Skin of body (tissue), 2 donors: Measurements from ENCODE around the gene HELT. TPM values are rescaled to one million over a fixed set of nuclear protein-coding genes. Genes with fewer than 3 reads are reported as not detected.
"Not testable (repeated sequence)": the region's sequence is repeated elsewhere in the genome, so short reads cannot be mapped to it uniquely, and the experiment has no call there.

Source experiments
- DNase-seq: peaks from one replicate; lab custom pipeline; 2025; lab: John Stamatoyannopoulos, UW
- total RNA-seq: library from RNA; depleted of rRNA; stranded (reverse); fragments of >200 nt; gene quantifications from one replicate; pipeline ENCODE4 v1.2.3, GENCODE V29; 2014

HELT gene
- 0.30 TPM for total RNA-seq

DNA sequence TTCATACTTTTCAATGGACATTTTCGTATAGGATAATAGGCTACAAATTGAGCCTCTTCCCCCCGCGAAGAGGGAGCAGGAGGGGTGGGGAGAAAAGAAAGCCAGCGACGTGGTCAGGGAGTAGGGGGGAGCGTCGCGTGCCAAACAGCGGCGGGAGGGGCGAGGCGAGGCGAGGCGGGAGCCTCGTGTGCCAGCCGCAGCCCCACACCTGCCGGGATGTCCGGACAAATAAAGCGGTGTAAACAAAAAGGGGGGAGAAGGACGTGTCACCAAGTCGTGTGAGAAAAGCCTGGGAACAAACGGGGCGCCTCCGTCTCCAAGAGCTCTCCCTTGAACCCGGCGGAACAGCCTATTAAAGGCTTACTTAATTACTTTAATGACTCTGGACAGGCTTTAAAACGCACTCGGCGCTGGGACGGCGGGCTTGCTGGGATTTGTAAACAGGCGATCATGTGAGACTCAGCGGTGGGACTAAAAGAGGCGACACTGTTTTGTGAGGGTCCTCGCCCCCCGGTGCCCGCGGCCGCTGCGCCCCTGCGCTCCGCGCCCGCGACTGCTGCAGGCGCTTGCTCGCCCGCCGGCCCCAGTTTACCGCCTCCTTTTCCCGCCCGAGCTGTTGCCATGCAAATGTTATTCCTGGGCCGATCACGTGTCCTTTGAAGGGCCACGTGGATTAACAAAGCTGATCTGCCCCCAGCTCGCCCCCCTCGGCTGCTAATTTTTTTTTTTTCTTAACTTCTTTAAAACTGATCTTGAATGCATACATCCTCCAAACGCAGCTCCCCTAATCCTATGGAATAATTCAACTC is at the start of gene HELT:
Gene HELT, plus strand, starts transcription at position 527 of the 809 bp plus-strand sequence. CDS start 439 bp downstream, outside the sequence.
- DNase-seq, result no peak

DNA sequence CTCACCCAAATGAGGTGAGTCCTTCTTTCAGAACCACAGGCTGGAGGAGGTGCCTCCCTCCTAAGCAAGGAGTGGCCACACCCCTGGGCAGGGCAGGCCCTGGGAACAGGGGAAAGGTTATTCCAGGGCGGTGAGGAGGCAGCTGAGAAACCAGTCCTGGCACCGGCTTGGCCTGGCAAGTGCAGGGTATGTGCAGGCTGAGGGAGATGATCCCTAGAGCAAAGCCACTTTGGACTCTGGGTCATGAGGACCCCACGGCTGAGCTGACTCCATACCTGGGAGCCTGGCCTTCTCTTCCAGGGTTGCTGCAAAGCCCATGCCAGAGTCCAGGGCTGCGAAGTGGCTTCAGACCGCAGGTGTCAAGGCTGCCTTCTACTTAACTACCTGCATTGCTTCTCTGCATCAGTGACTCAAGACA is 49.5 kb upstream of the HELT start:
- DNase-seq, result no peak

GRCh38 chr4:184969610-184970009 is 48.7 kb upstream of the HELT start:
- DNase-seq, result no peak

- no peak for DNase-seq
These were observed 45.3 kb upstream of the HELT start for GRCh38 chr4:184972991-184973390.

DNA sequence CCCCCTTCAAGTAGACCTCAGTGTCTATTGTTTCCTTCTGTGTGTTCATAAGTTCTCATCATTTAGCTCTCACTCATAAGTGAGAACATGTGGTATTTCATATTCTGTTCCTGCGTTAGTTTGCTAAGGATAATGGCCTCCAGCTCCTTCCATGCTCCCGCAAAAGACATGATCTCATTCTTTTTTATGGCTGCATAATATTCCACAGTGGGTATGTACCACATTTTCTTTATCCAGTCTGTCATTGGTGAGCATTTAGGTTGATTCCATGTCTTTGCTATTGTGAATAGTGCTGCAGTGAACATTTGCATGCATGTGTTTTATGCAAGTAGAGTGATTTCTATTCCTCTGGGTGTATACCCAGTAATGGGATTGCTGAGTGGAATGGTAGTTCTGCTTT is 41.9 kb upstream of the HELT start:
- DNase-seq, result not testable (repeated sequence)

GRCh38 chr4:184977747-184978146 is 40.5 kb upstream of the HELT start:
- DNase-seq, result no peak

- no peak for DNase-seq
These were observed 40.1 kb upstream of the HELT start for GRCh38 chr4:184978211-184978610.

- DNase-seq, result no peak
These were observed 38.7 kb upstream of the HELT start for GRCh38 chr4:184979461-184980124.

- DNase-seq, result no peak
These were observed 38.0 kb upstream of the HELT start for GRCh38 chr4:184980261-184980660.

- DNase-seq, result no peak
These were observed 34.5 kb upstream of the HELT start for GRCh38 chr4:184983672-184984356.

DNA sequence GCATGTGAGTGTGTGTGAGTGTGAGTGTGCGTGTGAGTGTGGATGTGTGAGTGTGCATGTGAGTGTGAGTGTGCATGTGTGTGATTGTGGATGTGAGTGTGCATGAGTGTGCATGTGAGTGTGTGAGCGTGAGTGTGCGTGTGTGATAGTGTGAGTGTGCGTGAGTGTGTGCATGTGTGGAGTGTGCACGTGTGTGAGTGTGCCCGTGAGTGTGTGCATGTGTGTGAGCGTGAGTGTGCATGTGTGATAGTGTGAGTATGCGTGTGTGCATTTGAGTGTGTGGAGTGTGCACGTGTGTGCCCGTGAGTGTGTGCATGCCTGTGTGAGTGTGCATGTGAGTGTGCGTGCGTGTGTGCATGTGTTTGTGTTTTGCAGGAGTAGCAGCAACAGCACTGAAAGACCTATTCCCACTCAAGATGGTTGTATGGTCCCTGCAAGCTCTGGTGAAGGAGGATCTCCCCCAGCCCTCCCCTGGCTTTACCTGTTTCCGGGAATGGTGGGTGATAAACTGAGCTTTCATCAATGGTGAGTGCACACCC is 30.7 kb upstream of the HELT start:
- DNase-seq, result no peak

DNA sequence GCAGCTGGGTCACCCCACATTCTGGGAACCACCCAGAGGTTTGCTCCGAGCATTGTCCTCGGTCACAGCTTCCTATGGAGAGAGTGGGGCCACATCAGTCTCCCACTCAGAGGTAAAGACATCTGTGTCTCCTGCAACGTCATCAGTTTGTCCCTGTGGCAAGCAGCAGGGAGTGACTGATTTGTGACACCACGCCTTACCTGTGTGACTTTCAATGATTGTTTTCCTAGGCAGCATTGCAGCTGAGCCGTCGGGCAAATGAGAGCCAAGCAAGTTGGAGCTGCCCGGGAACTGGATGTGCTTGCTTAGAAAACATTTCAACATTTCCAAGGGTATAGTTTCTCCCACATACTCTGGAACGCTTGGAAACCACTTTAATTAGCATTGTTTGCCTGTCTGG is 29.7 kb upstream of the HELT start:
- DNase-seq, result no peak

- not testable (repeated sequence) for DNase-seq
These were observed 29.0 kb upstream of the HELT start for GRCh38 chr4:184989283-184989682.

- not testable (repeated sequence) for DNase-seq
These were observed 28.2 kb upstream of the HELT start for GRCh38 chr4:184990131-184990530.

GRCh38 chr4:184991860-184992259 is 26.4 kb upstream of the HELT start:
- DNase-seq, result no peak

GRCh38 chr4:184992422-184992821 is 25.9 kb upstream of the HELT start:
- no peak for DNase-seq

GRCh38 chr4:184993247-184993646 is 25.0 kb upstream of the HELT start:
- no peak for DNase-seq

DNA sequence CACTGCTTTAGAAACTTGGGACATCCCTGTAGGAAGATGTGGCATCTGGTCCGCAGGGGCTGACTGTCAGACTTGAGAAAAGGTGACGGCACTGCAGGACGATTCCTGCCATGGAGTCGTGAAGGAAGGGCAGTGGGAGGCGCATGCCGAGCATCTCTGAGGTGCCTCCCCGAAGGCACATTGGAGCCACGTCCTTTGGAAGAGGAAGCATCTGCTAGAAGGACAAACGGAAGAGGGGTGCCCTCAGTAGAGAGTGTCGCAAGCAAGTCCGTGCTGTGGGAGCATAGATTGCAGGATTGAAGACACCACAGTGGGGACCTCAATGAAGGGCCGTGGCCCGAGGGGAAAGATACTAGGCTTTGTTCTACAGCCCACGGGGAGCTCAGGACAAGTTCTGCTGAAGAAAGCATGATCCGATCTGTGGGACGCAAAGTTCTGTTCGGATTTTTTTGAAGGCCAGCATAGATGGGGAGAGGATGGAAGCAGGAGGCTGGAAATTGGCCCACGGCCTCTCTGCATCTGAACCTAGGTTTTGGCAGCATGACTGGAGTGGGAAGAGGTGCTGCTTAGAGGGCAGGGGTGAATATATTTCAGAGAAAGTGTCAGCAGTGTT is 24.2 kb upstream of the HELT start:
- no peak for DNase-seq

GRCh38 chr4:184994623-184995010 is 23.7 kb upstream of the HELT start:
- no peak for DNase-seq

DNA sequence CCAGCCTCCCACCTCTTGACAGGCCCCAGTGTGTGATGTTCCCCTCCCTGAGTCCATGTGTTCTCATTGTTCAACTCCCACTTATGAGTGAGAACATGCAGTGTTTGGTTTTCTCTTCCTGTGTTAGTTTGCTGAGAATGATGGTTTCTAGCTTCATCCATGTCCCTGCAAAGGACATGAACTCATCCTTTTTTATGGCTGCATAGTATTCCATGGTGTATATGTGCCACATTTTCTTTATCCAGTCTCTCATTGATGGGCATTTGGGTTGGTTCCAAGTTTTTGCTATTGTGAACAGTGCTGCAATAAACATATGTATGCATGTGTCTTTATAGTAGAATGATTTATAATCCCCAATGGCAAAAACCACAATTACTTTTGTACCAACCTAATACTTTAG is 20.6 kb upstream of the HELT start:
- not testable (repeated sequence) for DNase-seq

GRCh38 chr4:185002784-185003183 is 15.5 kb upstream of the HELT start:
- DNase-seq, result no peak
